ENCODE measurements around the gene LCMT1.

Gene LCMT1

GRCh38 chr16:25079637-25080378 is 31.7 kb upstream of the LCMT1 start:
- H3K27me3 ChIP-seq (ENCODE audit: insufficient read depth, low read length): no peaks in the 10 kb centered on the region
- no peaks in the 10 kb centered on the region for H3K4me1 ChIP-seq (ENCODE audit: control insufficient read depth, insufficient read depth, low read length, unreplicated experiment)
- no peaks in the 10 kb centered on the region for H3K79me2 ChIP-seq (ENCODE audit: control insufficient read depth, insufficient read depth, low read length, unreplicated experiment)
- no peak overlapping the region for H2AFZ ChIP-seq (ENCODE audit: low read length, unreplicated experiment)
- H3K27ac ChIP-seq (ENCODE audit: low read depth, low read length): no peak overlapping the region
- no peak overlapping the region for H3K4me3 ChIP-seq (ENCODE audit: low read depth, low read length)
- no peaks in the 10 kb centered on the region for H3K36me3 ChIP-seq (ENCODE audit: insufficient read depth, low read length)

DNA sequence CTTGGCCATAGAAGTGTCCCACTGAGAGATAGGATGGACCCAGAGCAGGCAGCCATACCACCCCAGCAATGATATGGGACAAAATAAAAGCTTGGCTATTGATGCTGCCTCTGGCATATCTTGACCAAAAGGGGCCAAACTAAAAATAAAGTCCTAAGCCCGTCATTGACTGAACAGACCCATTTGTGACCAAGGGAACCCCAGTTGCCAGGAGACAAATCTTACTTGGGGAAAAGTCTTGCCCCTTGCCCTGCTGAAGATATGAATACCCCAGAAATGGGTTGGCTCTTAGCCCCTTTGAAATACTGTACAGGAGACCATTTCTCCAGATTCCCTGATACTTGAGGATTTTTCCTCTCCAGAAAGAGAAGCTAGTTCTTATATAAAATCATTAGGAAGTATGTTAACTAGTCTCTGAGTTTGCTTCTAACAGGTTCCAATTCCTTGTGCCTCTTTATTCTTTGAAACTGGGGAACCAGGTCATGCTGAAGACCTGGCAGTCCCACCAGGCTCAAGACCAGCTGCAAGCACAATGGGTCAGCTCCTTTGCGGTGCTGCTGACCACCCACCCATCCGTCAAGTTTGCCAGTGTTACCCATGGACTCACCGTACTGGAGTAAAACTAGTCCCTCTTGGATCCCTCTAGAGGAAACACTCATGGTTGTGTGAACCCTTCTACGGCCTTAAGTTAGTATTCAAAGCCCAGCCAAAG is 31.0 kb upstream of the LCMT1 start:
- no peak overlapping the region for H3K27ac ChIP-seq (ENCODE audit: low read depth, low read length)
- no peak overlapping the region for H3K4me3 ChIP-seq (ENCODE audit: low read depth, low read length)
- no peaks in the 10 kb centered on the region for H3K36me3 ChIP-seq (ENCODE audit: insufficient read depth, low read length)
- H3K4me1 ChIP-seq (ENCODE audit: control insufficient read depth, insufficient read depth, low read length, unreplicated experiment): no peaks in the 10 kb centered on the region
- no peaks in the 10 kb centered on the region for H3K79me2 ChIP-seq (ENCODE audit: control insufficient read depth, insufficient read depth, low read length, unreplicated experiment)
- no peaks in the 10 kb centered on the region for H3K27me3 ChIP-seq (ENCODE audit: insufficient read depth, low read length)
- H2AFZ ChIP-seq (ENCODE audit: low read length, unreplicated experiment): no peak overlapping the region

DNA sequence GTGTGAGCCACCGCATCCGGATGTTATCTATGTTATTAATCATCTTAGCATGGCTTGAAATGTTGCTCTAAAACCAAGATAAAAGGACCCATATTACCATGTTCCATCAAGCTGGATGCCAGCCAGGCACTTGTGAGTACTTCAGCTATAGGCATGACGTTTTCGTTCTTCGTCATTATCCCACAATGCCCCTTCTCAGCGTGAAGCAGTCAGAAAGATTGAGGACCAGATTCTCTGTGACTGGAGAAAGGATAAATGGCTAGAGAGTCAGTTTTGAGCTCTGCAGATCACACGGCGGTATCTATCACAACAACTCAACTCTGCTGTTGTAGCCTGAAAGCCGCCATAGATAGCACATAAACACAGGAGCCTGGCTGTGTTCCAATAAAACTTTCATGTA is 29.8 kb upstream of the LCMT1 start:
- no peak overlapping the region for H3K4me3 ChIP-seq (ENCODE audit: low read depth, low read length)
- H3K27me3 ChIP-seq (ENCODE audit: insufficient read depth, low read length): no peaks in the 10 kb centered on the region
- no peak overlapping the region for H2AFZ ChIP-seq (ENCODE audit: low read length, unreplicated experiment)
- no peaks in the 10 kb centered on the region for H3K79me2 ChIP-seq (ENCODE audit: control insufficient read depth, insufficient read depth, low read length, unreplicated experiment)
- no peak overlapping the region for H3K27ac ChIP-seq (ENCODE audit: low read depth, low read length)
- H3K4me1 ChIP-seq (ENCODE audit: control insufficient read depth, insufficient read depth, low read length, unreplicated experiment): no peaks in the 10 kb centered on the region
- no peaks in the 10 kb centered on the region for H3K36me3 ChIP-seq (ENCODE audit: insufficient read depth, low read length)

- H3K36me3 ChIP-seq (ENCODE audit: insufficient read depth, low read length): no peaks in the 10 kb centered on the region
- H3K79me2 ChIP-seq (ENCODE audit: control insufficient read depth, insufficient read depth, low read length, unreplicated experiment): no peaks in the 10 kb centered on the region
- H3K4me1 ChIP-seq (ENCODE audit: control insufficient read depth, insufficient read depth, low read length, unreplicated experiment): no peaks in the 10 kb centered on the region
- no peak overlapping the region for H2AFZ ChIP-seq (ENCODE audit: low read length, unreplicated experiment)
- H3K27me3 ChIP-seq (ENCODE audit: insufficient read depth, low read length): no peaks in the 10 kb centered on the region
- no peak overlapping the region for H3K27ac ChIP-seq (ENCODE audit: low read depth, low read length)
- H3K4me3 ChIP-seq (ENCODE audit: low read depth, low read length): no peak overlapping the region
These were observed 28.5 kb upstream of the LCMT1 start for GRCh38 chr16:25083065-25083464.

GRCh38 chr16:25083701-25084100 is 27.8 kb upstream of the LCMT1 start:
- no peaks in the 10 kb centered on the region for H3K4me1 ChIP-seq (ENCODE audit: control insufficient read depth, insufficient read depth, low read length, unreplicated experiment)
- H2AFZ ChIP-seq (ENCODE audit: low read length, unreplicated experiment): no peak overlapping the region
- no peaks in the 10 kb centered on the region for H3K79me2 ChIP-seq (ENCODE audit: control insufficient read depth, insufficient read depth, low read length, unreplicated experiment)

GRCh38 chr16:25084797-25085196 is 26.7 kb upstream of the LCMT1 start:
- Histone ChIP-seq H3K27me3 (ENCODE audit: insufficient read depth, low read length) (no peaks in the 10 kb centered on the region), H3K4me1 (ENCODE audit: control insufficient read depth, insufficient read depth, low read length, unreplicated experiment) (no peaks in the 10 kb centered on the region), H2AFZ (ENCODE audit: low read length, unreplicated experiment) (no peak overlapping the region), H3K4me3 (ENCODE audit: low read depth, low read length) (no peak overlapping the region), H3K36me3 (ENCODE audit: insufficient read depth, low read length) (no peaks in the 10 kb centered on the region), H3K27ac (ENCODE audit: low read depth, low read length) (no peak overlapping the region), H3K79me2 (ENCODE audit: control insufficient read depth, insufficient read depth, low read length, unreplicated experiment) (no peaks in the 10 kb centered on the region)

More at GRCh38 chr16:25083701-25084100, 27.8 kb upstream of the LCMT1 start:
- Histone ChIP-seq H3K36me3 (ENCODE audit: insufficient read depth, low read length) (no peaks in the 10 kb centered on the region), H3K27me3 (ENCODE audit: insufficient read depth, low read length) (no peaks in the 10 kb centered on the region), H3K27ac (ENCODE audit: low read depth, low read length) (no peak overlapping the region), H3K4me3 (ENCODE audit: low read depth, low read length) (no peak overlapping the region)

DNA sequence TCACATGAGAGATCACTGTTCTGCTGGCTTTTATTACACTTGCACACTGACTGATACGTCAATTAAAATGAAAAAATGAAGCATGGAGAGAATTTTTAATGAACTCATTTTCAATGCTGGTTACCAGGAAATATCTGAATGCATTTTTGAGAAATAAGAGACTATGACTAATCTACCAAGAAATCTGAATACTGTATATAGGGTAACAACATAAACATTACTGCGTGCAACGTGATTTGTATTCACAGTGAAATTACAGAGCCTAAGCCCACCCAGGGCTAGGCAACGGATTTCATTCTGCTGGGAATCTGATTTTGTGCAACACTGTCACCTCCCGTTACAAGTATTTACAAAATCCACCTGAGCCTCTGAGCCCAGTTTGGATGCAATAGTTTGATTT is 23.8 kb upstream of the LCMT1 start:
- H3K4me3 ChIP-seq (ENCODE audit: low read depth, low read length): no peak overlapping the region
- no peaks in the 10 kb centered on the region for H3K36me3 ChIP-seq (ENCODE audit: insufficient read depth, low read length)
- H3K79me2 ChIP-seq (ENCODE audit: control insufficient read depth, insufficient read depth, low read length, unreplicated experiment): no peaks in the 10 kb centered on the region
- H3K27ac ChIP-seq (ENCODE audit: low read depth, low read length): no peak overlapping the region
- no peak overlapping the region for H2AFZ ChIP-seq (ENCODE audit: low read length, unreplicated experiment)
- H3K27me3 ChIP-seq (ENCODE audit: insufficient read depth, low read length): no peaks in the 10 kb centered on the region
- H3K4me1 ChIP-seq (ENCODE audit: control insufficient read depth, insufficient read depth, low read length, unreplicated experiment): no peaks in the 10 kb centered on the region

DNA sequence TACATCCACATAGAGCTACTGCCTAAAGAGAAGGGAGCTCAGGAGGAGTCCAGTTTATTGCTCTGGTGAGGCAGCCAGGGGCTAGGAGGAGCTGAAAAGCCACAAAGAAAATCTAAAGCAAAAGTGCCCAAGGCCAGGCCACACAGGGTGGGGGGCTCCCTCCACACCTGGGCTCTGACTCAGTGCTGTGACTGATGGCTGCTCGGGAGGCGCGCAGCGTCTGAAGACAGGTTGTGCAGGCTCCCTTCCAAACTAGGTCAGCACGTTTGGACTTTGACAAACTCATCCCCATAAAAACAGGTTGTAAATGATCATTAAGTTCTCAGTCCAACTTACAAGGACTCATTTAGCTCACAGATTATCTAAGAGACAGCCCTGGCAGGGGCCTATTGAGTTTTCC is 22.2 kb upstream of the LCMT1 start:
- Histone ChIP-seq H3K4me3 (ENCODE audit: low read depth, low read length) (no peak overlapping the region), H3K27me3 (ENCODE audit: insufficient read depth, low read length) (no peaks in the 10 kb centered on the region), H2AFZ (ENCODE audit: low read length, unreplicated experiment) (no peak overlapping the region), H3K79me2 (ENCODE audit: control insufficient read depth, insufficient read depth, low read length, unreplicated experiment) (no peaks in the 10 kb centered on the region), H3K27ac (ENCODE audit: low read depth, low read length) (no peak overlapping the region), H3K4me1 (ENCODE audit: control insufficient read depth, insufficient read depth, low read length, unreplicated experiment) (no peaks in the 10 kb centered on the region), H3K36me3 (ENCODE audit: insufficient read depth, low read length) (no peaks in the 10 kb centered on the region)

- Histone ChIP-seq H3K4me3 (ENCODE audit: low read depth, low read length) (no peak overlapping the region), H3K36me3 (ENCODE audit: insufficient read depth, low read length) (no peaks in the 10 kb centered on the region), H3K27ac (ENCODE audit: low read depth, low read length) (no peak overlapping the region), H3K79me2 (ENCODE audit: control insufficient read depth, insufficient read depth, low read length, unreplicated experiment) (no peaks in the 10 kb centered on the region), H3K27me3 (ENCODE audit: insufficient read depth, low read length) (no peaks in the 10 kb centered on the region), H2AFZ (ENCODE audit: low read length, unreplicated experiment) (no peak overlapping the region), H3K4me1 (ENCODE audit: control insufficient read depth, insufficient read depth, low read length, unreplicated experiment) (peaks cover 10% of the 10 kb centered on the region)
These were observed 19.1 kb upstream of the LCMT1 start for GRCh38 chr16:25092441-25092840.

DNA sequence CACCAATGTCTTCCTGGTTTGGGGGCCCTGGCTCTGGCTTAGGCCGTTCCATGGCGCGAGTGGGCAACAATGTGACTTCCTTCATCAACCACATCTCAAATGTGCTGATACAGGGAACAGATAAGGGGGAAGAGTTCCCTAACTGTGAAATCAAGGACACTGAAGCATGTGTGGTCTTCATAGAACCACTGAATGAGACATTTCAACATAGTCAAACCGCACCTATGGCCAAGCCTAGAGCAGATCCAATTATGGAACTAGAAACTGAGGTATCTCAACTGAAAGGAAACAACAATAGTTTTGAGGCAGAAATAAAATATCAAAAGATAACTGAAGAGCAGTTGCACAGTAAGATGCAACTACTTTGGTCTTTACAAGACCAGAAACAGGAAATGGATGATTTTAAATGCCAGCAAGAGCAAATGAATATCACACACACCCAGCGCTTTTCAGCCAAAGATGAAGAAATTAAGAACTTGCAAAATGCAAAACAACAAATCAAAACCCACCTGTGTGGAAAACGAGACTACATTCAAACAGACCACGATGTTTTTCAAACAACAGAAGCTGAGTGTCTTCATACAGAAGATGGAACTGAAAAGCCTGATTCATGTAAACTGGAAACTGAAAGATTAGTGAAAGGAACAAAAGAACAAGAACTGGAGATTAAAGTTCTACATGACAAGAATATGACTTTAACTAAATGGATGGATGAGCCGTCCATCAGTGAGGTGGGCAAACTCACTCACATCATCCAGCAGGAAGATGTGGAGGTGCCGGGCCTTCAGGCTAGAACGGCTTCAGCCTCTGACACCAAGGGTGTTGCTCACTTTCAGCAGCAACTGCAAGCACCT is 18.1 kb upstream of the LCMT1 start:
- H3K4me3 ChIP-seq (ENCODE audit: low read depth, low read length): no peak overlapping the region
- no peaks in the 10 kb centered on the region for H3K36me3 ChIP-seq (ENCODE audit: insufficient read depth, low read length)
- H3K79me2 ChIP-seq (ENCODE audit: control insufficient read depth, insufficient read depth, low read length, unreplicated experiment): no peaks in the 10 kb centered on the region
- H3K4me1 ChIP-seq (ENCODE audit: control insufficient read depth, insufficient read depth, low read length, unreplicated experiment): peaks cover 16% of the 10 kb centered on the region
- H3K27me3 ChIP-seq (ENCODE audit: insufficient read depth, low read length): no peaks in the 10 kb centered on the region
- no peak overlapping the region for H3K27ac ChIP-seq (ENCODE audit: low read depth, low read length)
- no peak overlapping the region for H2AFZ ChIP-seq (ENCODE audit: low read length, unreplicated experiment)

Measured in ACC112 (cell line).